Activated T-cell treated with anti-CD3 and anti-CD28 coated beads, Interleukin-2, amount 50 U/mL, for 48 hours (primary cell): ENCODE results near the gene PDCD1.
"Not testable (repeated sequence)": the region's sequence is repeated elsewhere in the genome, so short reads cannot be mapped to it uniquely, and the experiment has no call there.

ENCODE experiments used
- DNase-seq, 2 experiments: peaks; one replicate each; pipeline ENCODE4 v3.0.0-alpha.2; 2020

PDCD1 gene

GRCh38 chr2:241858206-241859016, at the start of gene PDCD1:
Gene PDCD1 (minus strand): TSS chr2:241858894. CDS start chr2:241858838, 56 bp downstream.
- peak; percentile 83 to 86 for DNase-seq

- DNase-seq = not testable (repeated sequence)
Observed at GRCh38 chr2:241907831-241908230, 49.1 kb upstream of the PDCD1 start.

- no peak for DNase-seq
Observed at GRCh38 chr2:241906826-241907570, 48.3 kb upstream of the PDCD1 start.

GRCh38 chr2:241906378-241906770, 47.7 kb upstream of the PDCD1 start:
- not testable (repeated sequence) for DNase-seq

- DNase-seq = no peak
Observed at GRCh38 chr2:241905716-241906377, 47.2 kb upstream of the PDCD1 start.

- DNase-seq = no peak
Observed at GRCh38 chr2:241904791-241905710, 46.4 kb upstream of the PDCD1 start.

- DNase-seq = no peak
Observed at GRCh38 chr2:241904011-241904718, 45.5 kb upstream of the PDCD1 start.

GRCh38 chr2:241903121-241904010, 44.7 kb upstream of the PDCD1 start:
- no peak for DNase-seq

GRCh38 chr2:241902357-241902991, 43.8 kb upstream of the PDCD1 start:
- DNase-seq = no peak

- DNase-seq = peak in 1 of 2 experiments; percentile 13
Observed at GRCh38 chr2:241901500-241902351, 43.0 kb upstream of the PDCD1 start.

- peak in 1 of 2 experiments; percentile 9 for DNase-seq
Observed at GRCh38 chr2:241901018-241901380, 42.3 kb upstream of the PDCD1 start.

GRCh38 chr2:241900251-241901017, 41.7 kb upstream of the PDCD1 start:
- peak in 1 of 2 experiments; percentile 7 for DNase-seq

- DNase-seq = peak in 1 of 2 experiments; percentile 7
Observed at GRCh38 chr2:241898463-241899270, 40.0 kb upstream of the PDCD1 start.

GRCh38 chr2:241897231-241897916, 38.7 kb upstream of the PDCD1 start:
- DNase-seq = peak; percentile 1 to 8

- DNase-seq = peak; percentile 8 to 13
Observed at GRCh38 chr2:241896746-241897201, 38.1 kb upstream of the PDCD1 start.
